SK-N-SH (cell line): ENCODE results near the gene FOXO4. TPM values are rescaled to one million over a fixed set of nuclear protein-coding genes. Genes with fewer than 3 reads are reported as not detected.

Source experiments
- CTCF ChIA-PET: fragments of 300-600, 350-600 bp; formaldehyde crosslinking; extraction: SDS; loops from one replicate; lab custom pipeline; 2021; lab: Yijun Ruan, JAX
- POLR2A ChIA-PET: fragments of 350-600 bp; sonication (Branson Sonifier 250); formaldehyde crosslinking; extraction: SDS; loops from one replicate; lab custom pipeline; 2020; ENCODE audit warnings: antibody characterized with exemption, inconsistent platforms; lab: Yijun Ruan, JAX
- DNase-seq: peaks from one replicate; pipeline ENCODE4 v3.0.0; 2012
- H2AFZ ChIP-seq: fragments of 200-600 bp; sonication (generic); 2 replicates; pipeline ENCODE4 v1.8.1; 2016; ENCODE audit warnings: antibody characterized with exemption, mild to moderate bottlenecking, low read depth
- H3F3A ChIP-seq: fragments of 200-600 bp; sonication (generic); replicated peaks from 2 replicates; pipeline ENCODE3; 2016; ENCODE audit warnings: antibody characterized with exemption, mild to moderate bottlenecking; ENCODE audit not compliant: insufficient read depth
- H3K27ac ChIP-seq, 2 experiments: fragments of 200-500 bp in 1 of 2; fragments of 200-600 bp in 1 of 2; sonication (Bioruptor generic) in 1 of 2; sonication (generic), shearing (Covaris generic) in 1 of 2; 2 replicates each; pipeline versions ENCODE4 v1.5.1 to v1.6.1; 2014 to 2016; ENCODE audit warnings: low read depth in 2 of 2, inconsistent platforms in 1 of 2, low read length in 1 of 2, mild to moderate bottlenecking in 1 of 2, mixed read lengths in 1 of 2
- H3K27me3 ChIP-seq: fragments of 200-600 bp; sonication (generic), shearing (Covaris generic); 2 replicates; pipeline ENCODE4 v1.6.1; 2016; ENCODE audit warnings: mixed run types; ENCODE audit not compliant: insufficient read depth
- H3K36me3 ChIP-seq, 2 experiments: fragments of 200-500 bp in 1 of 2; fragments of 200-600 bp in 1 of 2; sonication (Bioruptor generic) in 1 of 2; sonication (generic) in 1 of 2; replicated peaks in 1 of 2; 2 replicates each; pipeline versions ENCODE3 to v1.5.1; 2014 to 2016; ENCODE audit warnings: low read length in 1 of 2, mild to moderate bottlenecking in 1 of 2; ENCODE audit not compliant: insufficient read depth in 2 of 2, control insufficient read depth in 1 of 2
- H3K4me1 ChIP-seq, 2 experiments: fragments of 200-500 bp in 1 of 2; fragments of 200-600 bp in 1 of 2; sonication (Bioruptor generic) in 1 of 2; sonication (generic), shearing (Covaris generic) in 1 of 2; 2 replicates each; pipeline versions ENCODE4 v1.5.1 to v1.6.1; 2014 to 2016; ENCODE audit warnings: low read depth in 1 of 2, low read length in 1 of 2, mixed run types in 1 of 2; ENCODE audit not compliant: insufficient read depth in 2 of 2, control insufficient read depth in 1 of 2
- H3K4me2 ChIP-seq: fragments of 200-600 bp; sonication (generic), shearing (Covaris generic); 2 replicates; pipeline ENCODE4 v1.6.1; 2017; ENCODE audit warnings: mixed run types
- H3K4me3 ChIP-seq, 2 experiments: fragments of 200-500 bp in 1 of 2; fragments of 200-600 bp in 1 of 2; sonication (Bioruptor generic) in 1 of 2; sonication (generic), shearing (Covaris generic) in 1 of 2; 2 replicates each; pipeline versions ENCODE4 v1.5.1 to v1.8.1; 2014 to 2016; ENCODE audit warnings: low read depth in 2 of 2, inconsistent platforms in 1 of 2, low read length in 1 of 2, mild to moderate bottlenecking in 1 of 2, mixed read lengths in 1 of 2, moderate library complexity in 1 of 2
- H3K79me2 ChIP-seq: fragments of 200-600 bp; sonication (generic); 2 replicates; pipeline ENCODE4 v1.8.1; 2017; ENCODE audit warnings: mild to moderate bottlenecking; ENCODE audit not compliant: insufficient read depth
- H3K9ac ChIP-seq: fragments of 200-600 bp; sonication (generic); 2 replicates; pipeline ENCODE4 v1.6.1; 2017; ENCODE audit warnings: mixed run types
- H3K9me2 ChIP-seq: fragments of 200-600 bp; sonication (generic); 2 replicates; pipeline ENCODE4 v1.6.1; 2017; ENCODE audit warnings: mixed run types
- H3K9me3 ChIP-seq: fragments of 200-600 bp; sonication (generic); 2 replicates; pipeline ENCODE4 v1.6.1; 2017; ENCODE audit warnings: mixed run types, mild to moderate bottlenecking, moderate library complexity
- H4K20me1 ChIP-seq: fragments of 200-600 bp; sonication (generic); 2 replicates; pipeline ENCODE4 v1.6.1; 2017; ENCODE audit warnings: mild to moderate bottlenecking, mixed run types; ENCODE audit not compliant: insufficient read depth
- EZH2phosphoT487 ChIP-seq: fragments of 200-600 bp; sonication (generic); IDR thresholded peaks from 2 replicates; pipeline ENCODE4 v1.6.1; 2017; ENCODE audit warnings: low read depth, mixed run types, mild to moderate bottlenecking, antibody characterized with exemption, moderate library complexity, borderline replicate concordance
- FOSL2 ChIP-seq: IDR thresholded peaks from 2 replicates; pipeline ENCODE4 v1.4.0; 2012; ENCODE audit warnings: low read depth, mild to moderate bottlenecking, moderate library complexity, borderline replicate concordance
- FOXJ3 ChIP-seq: sonication (generic); formaldehyde crosslinking; IDR thresholded peaks from 2 replicates; pipeline ENCODE4 v1.5.1; 2020; ENCODE audit warnings: mild to moderate bottlenecking, missing genetic modification reagents
- GABPA ChIP-seq: IDR thresholded peaks from 2 replicates; pipeline ENCODE4 v1.4.0; 2012; ENCODE audit warnings: low read depth, mild to moderate bottlenecking
- JUND ChIP-seq: IDR thresholded peaks from 2 replicates; pipeline ENCODE4 v1.4.0; 2012
- TAF1 ChIP-seq: IDR thresholded peaks from 2 replicates; pipeline ENCODE4 v1.6.1; 2012; ENCODE audit warnings: low read depth, mild to moderate bottlenecking, low read length, moderate library complexity, borderline replicate concordance
- TEAD4 ChIP-seq: IDR thresholded peaks from 2 replicates; pipeline ENCODE4 v1.4.0; 2012; ENCODE audit warnings: mild to moderate bottlenecking, borderline replicate concordance; ENCODE audit not compliant: insufficient read depth
- YY1 ChIP-seq: IDR thresholded peaks from 2 replicates; pipeline ENCODE4 v1.4.0; 2012; ENCODE audit warnings: low read depth, mild to moderate bottlenecking
- WGBS: methylation state at CpG from one replicate; pipeline ENCODE4 v1.1.6; 2017; ENCODE audit warnings: low lambda C conversion rate; 5-methylcytosine and 5-hydroxymethylcytosine counted together
- polyA plus RNA-seq, 3 experiments: library from polyadenylated mRNA; depleted of rRNA; stranded (reverse); fragments of >200 nt; gene quantifications; 2 replicates each; pipeline ENCODE4 v1.2.3, GENCODE V29; 2012
- TF ChIP-seq, protein P1 (sequence below): fragments of 150-350 bp; IDR thresholded peaks from 2 replicates; pipeline ENCODE4 v1.6.1; 2016; ENCODE audit warnings: mild to moderate bottlenecking, low read depth, low read length
- TF ChIP-seq, protein P2 (sequence below): IDR thresholded peaks from 2 replicates; pipeline ENCODE4; 2012
- TF ChIP-seq, protein P3 (sequence below): IDR thresholded peaks from 2 replicates; pipeline ENCODE4 v1.4.0; 2012; ENCODE audit warnings: low read depth, borderline replicate concordance
- TF ChIP-seq, protein P4 (sequence below): IDR thresholded peaks from 2 replicates; pipeline ENCODE4 v1.4.0; 2012; ENCODE audit warnings: low read depth, borderline replicate concordance

The FOXO4 gene
- polyA plus RNA-seq, 1 of the 3 experiments (the other 2 are of a cell fraction): 1.9 TPM

DNA sequence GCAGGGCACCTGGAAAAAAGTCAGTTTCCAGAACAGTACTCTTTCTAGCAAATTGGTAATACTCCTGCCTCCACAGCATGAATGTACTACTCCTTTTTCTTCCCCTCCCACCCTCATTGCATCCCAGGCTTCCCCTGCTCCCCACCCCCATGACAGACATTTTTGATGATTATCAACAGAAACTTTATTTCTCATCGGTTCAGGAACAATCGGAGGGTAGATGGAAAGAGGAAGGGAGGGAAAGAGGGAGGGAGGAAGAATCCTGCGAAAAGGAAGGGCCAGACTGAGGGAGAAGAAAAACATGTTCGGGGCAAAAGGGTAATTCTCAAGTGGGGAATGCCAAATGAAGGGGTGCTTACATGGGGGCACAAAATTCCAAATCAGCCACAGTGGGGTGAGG is 11.6 kb downstream of the FOXO4 start (continued):
- TF ChIP-seq, protein P1, sequence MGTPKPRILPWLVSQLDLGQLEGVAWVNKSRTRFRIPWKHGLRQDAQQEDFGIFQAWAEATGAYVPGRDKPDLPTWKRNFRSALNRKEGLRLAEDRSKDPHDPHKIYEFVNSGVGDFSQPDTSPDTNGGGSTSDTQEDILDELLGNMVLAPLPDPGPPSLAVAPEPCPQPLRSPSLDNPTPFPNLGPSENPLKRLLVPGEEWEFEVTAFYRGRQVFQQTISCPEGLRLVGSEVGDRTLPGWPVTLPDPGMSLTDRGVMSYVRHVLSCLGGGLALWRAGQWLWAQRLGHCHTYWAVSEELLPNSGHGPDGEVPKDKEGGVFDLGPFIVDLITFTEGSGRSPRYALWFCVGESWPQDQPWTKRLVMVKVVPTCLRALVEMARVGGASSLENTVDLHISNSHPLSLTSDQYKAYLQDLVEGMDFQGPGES: no peak
- no peak for TF ChIP-seq FOXJ3 (CRISPR knock-in tag)
- TF ChIP-seq JUND: no peak
- TF ChIP-seq, protein P2, sequence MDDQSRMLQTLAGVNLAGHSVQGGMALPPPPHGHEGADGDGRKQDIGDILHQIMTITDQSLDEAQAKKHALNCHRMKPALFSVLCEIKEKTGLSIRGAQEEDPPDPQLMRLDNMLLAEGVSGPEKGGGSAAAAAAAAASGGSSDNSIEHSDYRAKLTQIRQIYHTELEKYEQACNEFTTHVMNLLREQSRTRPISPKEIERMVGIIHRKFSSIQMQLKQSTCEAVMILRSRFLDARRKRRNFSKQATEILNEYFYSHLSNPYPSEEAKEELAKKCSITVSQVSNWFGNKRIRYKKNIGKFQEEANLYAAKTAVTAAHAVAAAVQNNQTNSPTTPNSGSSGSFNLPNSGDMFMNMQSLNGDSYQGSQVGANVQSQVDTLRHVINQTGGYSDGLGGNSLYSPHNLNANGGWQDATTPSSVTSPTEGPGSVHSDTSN: no peak
- TF ChIP-seq, protein P3, sequence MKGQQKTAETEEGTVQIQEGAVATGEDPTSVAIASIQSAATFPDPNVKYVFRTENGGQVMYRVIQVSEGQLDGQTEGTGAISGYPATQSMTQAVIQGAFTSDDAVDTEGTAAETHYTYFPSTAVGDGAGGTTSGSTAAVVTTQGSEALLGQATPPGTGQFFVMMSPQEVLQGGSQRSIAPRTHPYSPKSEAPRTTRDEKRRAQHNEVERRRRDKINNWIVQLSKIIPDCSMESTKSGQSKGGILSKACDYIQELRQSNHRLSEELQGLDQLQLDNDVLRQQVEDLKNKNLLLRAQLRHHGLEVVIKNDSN: no peak
- TF ChIP-seq GABPA: no peak
- no peak for TF ChIP-seq FOSL2

DNA sequence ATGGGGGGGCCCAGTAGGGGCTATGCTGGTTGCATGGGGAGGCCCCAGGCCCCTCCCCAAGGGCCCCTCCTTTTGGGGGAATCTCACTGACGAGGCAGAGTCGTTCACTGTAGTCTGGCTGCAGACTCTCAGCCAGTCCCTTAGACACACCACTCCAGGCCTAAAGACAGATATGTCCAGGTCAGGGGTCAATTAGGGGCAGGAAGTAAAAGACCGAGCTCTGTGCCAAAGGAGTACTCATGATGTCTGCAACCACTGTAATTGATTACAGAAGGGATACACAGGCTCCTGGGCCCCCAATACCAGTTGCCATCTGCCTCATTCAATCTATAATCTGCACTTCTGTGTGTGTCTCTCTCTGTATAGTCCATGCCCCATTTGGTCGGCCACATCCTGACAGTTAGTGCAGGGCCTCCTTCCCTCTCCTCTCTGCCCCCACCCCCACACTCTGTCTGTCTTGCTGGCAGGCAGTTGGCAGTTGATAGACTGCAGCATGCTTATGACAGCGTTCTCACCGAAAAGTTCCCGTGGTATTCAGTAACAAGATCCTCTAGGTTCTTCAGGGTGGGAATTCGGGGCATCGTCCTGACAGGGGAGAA is 12.2 kb downstream of the FOXO4 start:
- H3K9me3 ChIP-seq: no peaks in the 10 kb centered on the region
- WGBS: 27% methylated on average over 8 of the region's 9 CpGs
- peaks cover 0 to 20% of the 10 kb centered on the region in 2 experiments; a peak in 1 of 4 replicates for H3K4me1 ChIP-seq
- H3K4me3 ChIP-seq: no peak overlapping the region
- no peak overlapping the region for H3K9ac ChIP-seq
- H4K20me1 ChIP-seq: no peaks in the 10 kb centered on the region
- CTCF ChIA-PET: interaction anchor here (0.8 kb wide), 1 partner anchor 39 kb away, joined by 5 read pairs; no protein-coding TSS in a partner anchor
- H3K4me2 ChIP-seq: no peak overlapping the region
- no peaks in the 10 kb centered on the region for H3F3A ChIP-seq
- POLR2A ChIA-PET: no interaction called here
- H2AFZ ChIP-seq: no peak overlapping the region
- H3K27ac ChIP-seq: no peak overlapping the region
- no peaks in the 10 kb centered on the region for H3K79me2 ChIP-seq
- no peak for TF ChIP-seq YY1
- TF ChIP-seq TAF1: no peak
- TF ChIP-seq, protein P1: no peak
- TF ChIP-seq, protein P4, sequence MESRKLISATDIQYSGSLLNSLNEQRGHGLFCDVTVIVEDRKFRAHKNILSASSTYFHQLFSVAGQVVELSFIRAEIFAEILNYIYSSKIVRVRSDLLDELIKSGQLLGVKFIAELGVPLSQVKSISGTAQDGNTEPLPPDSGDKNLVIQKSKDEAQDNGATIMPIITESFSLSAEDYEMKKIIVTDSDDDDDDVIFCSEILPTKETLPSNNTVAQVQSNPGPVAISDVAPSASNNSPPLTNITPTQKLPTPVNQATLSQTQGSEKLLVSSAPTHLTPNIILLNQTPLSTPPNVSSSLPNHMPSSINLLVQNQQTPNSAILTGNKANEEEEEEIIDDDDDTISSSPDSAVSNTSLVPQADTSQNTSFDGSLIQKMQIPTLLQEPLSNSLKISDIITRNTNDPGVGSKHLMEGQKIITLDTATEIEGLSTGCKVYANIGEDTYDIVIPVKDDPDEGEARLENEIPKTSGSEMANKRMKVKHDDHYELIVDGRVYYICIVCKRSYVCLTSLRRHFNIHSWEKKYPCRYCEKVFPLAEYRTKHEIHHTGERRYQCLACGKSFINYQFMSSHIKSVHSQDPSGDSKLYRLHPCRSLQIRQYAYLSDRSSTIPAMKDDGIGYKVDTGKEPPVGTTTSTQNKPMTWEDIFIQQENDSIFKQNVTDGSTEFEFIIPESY: no peak
- no peak for TF ChIP-seq TEAD4
- no peak for TF ChIP-seq EZH2phosphoT487
- no peaks in the 10 kb centered on the region for H3K9me2 ChIP-seq
- no peaks in the 10 kb centered on the region; the same call in 1 of the 2 replicates for H3K27me3 ChIP-seq
- no peaks in the 10 kb centered on the region for H3K36me3 ChIP-seq
- no peak for DNase-seq
